ENCODE measurements around the gene CDC42EP2.
"Not testable (repeated sequence)": the region's sequence is repeated elsewhere in the genome, so short reads cannot be mapped to it uniquely, and the experiment has no call there.

The CDC42EP2 gene

GRCh38 chr11:65329944-65330403 lies 15.3 kb downstream of the CDC42EP2 start:
- Histone ChIP-seq H3K27me3 (ENCODE audit: control insufficient read depth in 1 of 2, insufficient read depth in 1 of 2, low read length in 2 of 2) (no peaks in the 10 kb centered on the region), H3K4me1 (ENCODE audit: control insufficient read depth, insufficient read depth, low read depth, low read length) (no peaks in the 10 kb centered on the region), H3K18ac (ENCODE audit: low read depth in 1 of 2, low read length in 2 of 2) (no peak overlapping the region), H2BK15ac (ENCODE audit: low read depth, poor library complexity, severe bottlenecking) (no peak overlapping the region), H4K8ac (ENCODE audit: low read length) (no peak overlapping the region), H3K9ac (ENCODE audit: low read length) (peak overlapping the region; percentile 67), H3K9me3 (ENCODE audit: control insufficient read depth, low read length) (no peaks in the 10 kb centered on the region), H2AK5ac (ENCODE audit: low read length, severe bottlenecking) (no peak overlapping the region), H3K36me3 (ENCODE audit: control insufficient read depth in 1 of 2, insufficient read depth in 2 of 2, low read depth in 1 of 2, low read length in 2 of 2) (no peaks in the 10 kb centered on the region), H2BK5ac (ENCODE audit: low read depth, low read length, poor library complexity, severe bottlenecking) (no peak overlapping the region), H2AFZ (ENCODE audit: low read depth, low read length) (no peak overlapping the region), H2BK12ac (ENCODE audit: low read length in 2 of 2) (no peak overlapping the region), H4K91ac (ENCODE audit: low read length) (no peak overlapping the region), H3K79me1 (replicated peaks; ENCODE audit: low read length, poor library complexity, severe bottlenecking) (no peaks in the 10 kb centered on the region), H2BK120ac (ENCODE audit: low read depth, low read length) (no peak overlapping the region), H3K4me2 (ENCODE audit: low read length, poor library complexity, severe bottlenecking) (no peak overlapping the region), H3K23ac (ENCODE audit: low read length in 2 of 2) (no peak overlapping the region), H3K27ac (ENCODE audit: low read length, poor library complexity, severe bottlenecking) (no peak overlapping the region), H3K4me3 (ENCODE audit: insufficient read depth in 1 of 2, low read depth in 1 of 2, low read length in 2 of 2) (no peak overlapping the region), H3K4ac (ENCODE audit: low read depth in 1 of 2, low read length in 2 of 2) (no peak overlapping the region), H3K14ac (ENCODE audit: low read length in 2 of 2) (no peak overlapping the region)
- peak; percentile 90 for DNase-seq
- 22% methylated on average over 11 of the region's 13 CpGs for WGBS

GRCh38 chr11:65330544-65330943 lies 15.9 kb downstream of the CDC42EP2 start:
- H3K9me3 ChIP-seq (ENCODE audit: control insufficient read depth, low read length) = no peaks in the 10 kb centered on the region
- H3K4me2 ChIP-seq (ENCODE audit: low read length, poor library complexity, severe bottlenecking) = no peak overlapping the region
- H3K23ac ChIP-seq (ENCODE audit: low read length in 2 of 2) = no peak overlapping the region
- no peaks in the 10 kb centered on the region for H3K4me1 ChIP-seq (ENCODE audit: control insufficient read depth, insufficient read depth, low read depth, low read length)
- H2BK5ac ChIP-seq (ENCODE audit: low read depth, low read length, poor library complexity, severe bottlenecking) = no peak overlapping the region
- H3K9ac ChIP-seq (ENCODE audit: low read length) = peak overlapping the region; percentile 67
- 90% methylated on average over 7 of the region's 7 CpGs for WGBS
- H2AFZ ChIP-seq (ENCODE audit: low read depth, low read length) = no peak overlapping the region
- H4K8ac ChIP-seq (ENCODE audit: low read length) = peak overlapping the region; percentile 55
- H3K27me3 ChIP-seq (ENCODE audit: control insufficient read depth in 1 of 2, insufficient read depth in 1 of 2, low read length in 2 of 2) = no peaks in the 10 kb centered on the region
- H2BK12ac ChIP-seq (ENCODE audit: low read length in 2 of 2) = no peak overlapping the region
- no peak overlapping the region for H2BK120ac ChIP-seq (ENCODE audit: low read depth, low read length)
- no peak for DNase-seq
- peak overlapping the region; percentile 38 for H2AK5ac ChIP-seq (ENCODE audit: low read length, severe bottlenecking)
- H3K79me1 ChIP-seq (replicated peaks; ENCODE audit: low read length, poor library complexity, severe bottlenecking) = no peaks in the 10 kb centered on the region
- H3K18ac ChIP-seq (ENCODE audit: low read depth in 1 of 2, low read length in 2 of 2) = no peak overlapping the region
- H3K36me3 ChIP-seq (ENCODE audit: control insufficient read depth in 1 of 2, insufficient read depth in 2 of 2, low read depth in 1 of 2, low read length in 2 of 2) = no peaks in the 10 kb centered on the region
- H3K4ac ChIP-seq (ENCODE audit: low read depth in 1 of 2, low read length in 2 of 2) = no peak overlapping the region
- no peak overlapping the region for H2BK15ac ChIP-seq (ENCODE audit: low read depth, poor library complexity, severe bottlenecking)
- no peak overlapping the region for H4K91ac ChIP-seq (ENCODE audit: low read length)
- no peak overlapping the region for H3K4me3 ChIP-seq (ENCODE audit: insufficient read depth in 1 of 2, low read depth in 1 of 2, low read length in 2 of 2)
- no peak overlapping the region for H3K14ac ChIP-seq (ENCODE audit: low read length in 2 of 2)
- no peak overlapping the region for H3K27ac ChIP-seq (ENCODE audit: low read length, poor library complexity, severe bottlenecking)

DNA sequence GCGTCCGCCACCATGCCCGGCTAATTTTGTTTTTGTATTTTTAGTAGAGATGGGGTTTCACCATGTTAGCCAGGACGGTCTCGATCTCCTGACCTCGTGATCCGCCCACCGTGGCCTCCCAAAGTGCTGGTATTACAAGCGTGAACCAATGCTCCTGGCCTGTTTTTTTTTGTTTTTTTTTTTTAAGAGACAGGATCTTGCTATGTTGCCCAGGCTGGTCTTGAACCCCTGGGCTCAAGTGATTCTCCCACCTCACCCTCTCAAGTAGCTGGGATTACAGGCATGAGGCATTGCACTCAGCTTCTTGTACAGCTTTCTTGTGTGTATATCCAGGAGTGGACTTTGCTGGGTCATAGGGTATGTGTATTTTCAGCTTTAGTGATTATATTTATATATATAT lies 17.9 kb downstream of the CDC42EP2 start:
- not testable (repeated sequence) for H3K18ac ChIP-seq (ENCODE audit: low read depth in 1 of 2, low read length in 2 of 2); H3K9ac ChIP-seq (ENCODE audit: low read length); H3K4me2 ChIP-seq (ENCODE audit: low read length, poor library complexity, severe bottlenecking); H2AFZ ChIP-seq (ENCODE audit: low read depth, low read length); H3K23ac ChIP-seq (ENCODE audit: low read length in 2 of 2); H3K36me3 ChIP-seq (ENCODE audit: control insufficient read depth in 1 of 2, insufficient read depth in 2 of 2, low read depth in 1 of 2, low read length in 2 of 2); H3K27me3 ChIP-seq (ENCODE audit: control insufficient read depth in 1 of 2, insufficient read depth in 1 of 2, low read length in 2 of 2); H4K91ac ChIP-seq (ENCODE audit: low read length); H3K14ac ChIP-seq (ENCODE audit: low read length in 2 of 2); H3K79me1 ChIP-seq (replicated peaks; ENCODE audit: low read length, poor library complexity, severe bottlenecking); H3K27ac ChIP-seq (ENCODE audit: low read length, poor library complexity, severe bottlenecking); H2AK5ac ChIP-seq (ENCODE audit: low read length, severe bottlenecking); H4K8ac ChIP-seq (ENCODE audit: low read length); H3K4me1 ChIP-seq (ENCODE audit: control insufficient read depth, insufficient read depth, low read depth, low read length); H2BK12ac ChIP-seq (ENCODE audit: low read length in 2 of 2); H3K4me3 ChIP-seq (ENCODE audit: insufficient read depth in 1 of 2, low read depth in 1 of 2, low read length in 2 of 2); H2BK120ac ChIP-seq (ENCODE audit: low read depth, low read length); H2BK15ac ChIP-seq (ENCODE audit: low read depth, poor library complexity, severe bottlenecking); DNase-seq; H3K9me3 ChIP-seq (ENCODE audit: control insufficient read depth, low read length); H3K4ac ChIP-seq (ENCODE audit: low read depth in 1 of 2, low read length in 2 of 2); H2BK5ac ChIP-seq (ENCODE audit: low read depth, low read length, poor library complexity, severe bottlenecking)
- 100% methylated on average over 9 of the region's 9 CpGs for WGBS

- Histone ChIP-seq H2BK12ac (ENCODE audit: low read length in 2 of 2) (no peak overlapping the region), H3K27ac (ENCODE audit: low read length, poor library complexity, severe bottlenecking) (peak overlapping the region; percentile 1), H3K27me3 (ENCODE audit: control insufficient read depth in 1 of 2, insufficient read depth in 1 of 2, low read length in 2 of 2) (no peaks in the 10 kb centered on the region), H2BK5ac (ENCODE audit: low read depth, low read length, poor library complexity, severe bottlenecking) (no peak overlapping the region), H2BK120ac (ENCODE audit: low read depth, low read length) (no peak overlapping the region), H4K8ac (ENCODE audit: low read length) (no peak overlapping the region), H3K18ac (ENCODE audit: low read depth in 1 of 2, low read length in 2 of 2) (no peak overlapping the region), H3K14ac (ENCODE audit: low read length in 2 of 2) (no peak overlapping the region), H3K4me2 (ENCODE audit: low read length, poor library complexity, severe bottlenecking) (peak overlapping the region; percentile 59), H3K9me3 (ENCODE audit: control insufficient read depth, low read length) (no peaks in the 10 kb centered on the region), H2AK5ac (ENCODE audit: low read length, severe bottlenecking) (no peak overlapping the region), H3K23ac (ENCODE audit: low read length in 2 of 2) (no peak overlapping the region), H2BK15ac (ENCODE audit: low read depth, poor library complexity, severe bottlenecking) (no peak overlapping the region), H3K9ac (ENCODE audit: low read length) (peak overlapping the region; percentile 98), H4K91ac (ENCODE audit: low read length) (no peak overlapping the region), H3K36me3 (ENCODE audit: control insufficient read depth in 1 of 2, insufficient read depth in 2 of 2, low read depth in 1 of 2, low read length in 2 of 2) (peaks cover 11 to 18% of the 10 kb centered on the region in 2 experiments), H3K4me3 (ENCODE audit: insufficient read depth in 1 of 2, low read depth in 1 of 2, low read length in 2 of 2) (peak overlapping the region in 1 of 2 experiments; percentile 93), H3K4ac (ENCODE audit: low read depth in 1 of 2, low read length in 2 of 2) (no peak overlapping the region), H2AFZ (ENCODE audit: low read depth, low read length) (no peak overlapping the region), H3K4me1 (ENCODE audit: control insufficient read depth, insufficient read depth, low read depth, low read length) (no peaks in the 10 kb centered on the region), H3K79me1 (replicated peaks; ENCODE audit: low read length, poor library complexity, severe bottlenecking) (no peaks in the 10 kb centered on the region)
- peak; percentile 43 for DNase-seq
- WGBS = 21% methylated on average over 5 of the region's 5 CpGs
These were observed 20.1 kb downstream of the CDC42EP2 start for GRCh38 chr11:65334696-65335295.

Data from mesenchymal stem cell (in vitro differentiated cells and primary cell).